Muscle of back (tissue), 11 donors: ENCODE measurements around the gene RHEX. TPM values are rescaled to one million over a fixed set of nuclear protein-coding genes. Genes with fewer than 3 reads are reported as not detected.
"Not testable (repeated sequence)": the region's sequence is repeated elsewhere in the genome, so short reads cannot be mapped to it uniquely, and the experiment has no call there.

ENCODE experiments used
- DNase-seq, 3 donors: peaks; one replicate each; pipeline versions ENCODE4 v3.0.0 to v3.0.0-alpha.2; 2013
- polyA plus RNA-seq, 10 donors: library from polyadenylated mRNA; unstranded; fragments of 120-200 nt; gene quantifications; one replicate each; pipeline ENCODE4 v1.2.1, GENCODE V29; 2013; ENCODE audit not compliant: insufficient read length in 10 of 10

RHEX gene
- polyA plus RNA-seq, 10 donors, result 0.22 to 1.3 (median 0.75) TPM

GRCh38 chr1:206058289-206058926 lies 5.4 kb downstream of the RHEX start:
- not testable (repeated sequence) for DNase-seq

GRCh38 chr1:206058927-206059292 lies 5.9 kb downstream of the RHEX start:
- DNase-seq, result no peak

GRCh38 chr1:206059355-206059915 lies 6.5 kb downstream of the RHEX start:
- DNase-seq, result no peak

- DNase-seq, result no peak
These were observed 7.9 kb downstream of the RHEX start for GRCh38 chr1:206060844-206061243.

GRCh38 chr1:206062464-206062863 lies 9.5 kb downstream of the RHEX start:
- peak in 1 of 3 donors; percentile 42 for DNase-seq

GRCh38 chr1:206064001-206064400 lies 11.0 kb downstream of the RHEX start:
- DNase-seq, result not testable (repeated sequence)

GRCh38 chr1:206064501-206064900 lies 11.5 kb downstream of the RHEX start:
- not testable (repeated sequence) for DNase-seq

- DNase-seq, result no peak
These were observed 12.7 kb downstream of the RHEX start for GRCh38 chr1:206065547-206066145.

DNA sequence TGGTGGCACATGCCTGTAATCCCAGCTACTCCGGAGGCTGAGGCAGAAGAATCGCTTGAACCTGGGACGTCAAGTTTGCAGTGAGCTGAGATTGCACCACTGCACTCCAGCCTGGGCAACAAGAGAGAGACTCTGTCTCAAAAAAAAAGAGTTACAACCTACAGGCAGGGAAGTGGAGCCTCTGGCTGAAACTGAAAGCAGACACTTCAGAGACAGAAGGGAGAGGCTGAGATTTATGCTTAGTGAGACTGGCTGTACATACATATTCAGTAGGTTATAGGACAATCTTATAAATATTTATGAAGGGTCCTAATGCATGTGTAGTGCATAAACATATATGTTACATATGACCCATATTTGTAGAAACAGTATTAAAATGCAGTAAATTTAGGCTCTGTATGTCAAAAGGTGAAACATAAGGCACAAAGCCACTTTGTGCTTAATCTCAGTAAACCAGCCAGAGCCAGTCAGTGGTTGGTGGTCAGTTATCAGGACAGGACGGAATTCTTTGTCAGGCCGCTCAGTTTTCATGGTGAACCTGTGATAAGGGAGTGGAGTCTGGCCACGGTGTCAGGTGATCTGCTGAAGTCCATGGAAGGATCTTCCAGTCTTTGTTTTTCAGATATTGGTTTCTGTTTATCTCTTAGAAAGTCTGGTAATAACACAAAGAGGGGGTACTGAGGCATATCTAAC lies 13.7 kb downstream of the RHEX start:
- DNase-seq, result no peak

DNA sequence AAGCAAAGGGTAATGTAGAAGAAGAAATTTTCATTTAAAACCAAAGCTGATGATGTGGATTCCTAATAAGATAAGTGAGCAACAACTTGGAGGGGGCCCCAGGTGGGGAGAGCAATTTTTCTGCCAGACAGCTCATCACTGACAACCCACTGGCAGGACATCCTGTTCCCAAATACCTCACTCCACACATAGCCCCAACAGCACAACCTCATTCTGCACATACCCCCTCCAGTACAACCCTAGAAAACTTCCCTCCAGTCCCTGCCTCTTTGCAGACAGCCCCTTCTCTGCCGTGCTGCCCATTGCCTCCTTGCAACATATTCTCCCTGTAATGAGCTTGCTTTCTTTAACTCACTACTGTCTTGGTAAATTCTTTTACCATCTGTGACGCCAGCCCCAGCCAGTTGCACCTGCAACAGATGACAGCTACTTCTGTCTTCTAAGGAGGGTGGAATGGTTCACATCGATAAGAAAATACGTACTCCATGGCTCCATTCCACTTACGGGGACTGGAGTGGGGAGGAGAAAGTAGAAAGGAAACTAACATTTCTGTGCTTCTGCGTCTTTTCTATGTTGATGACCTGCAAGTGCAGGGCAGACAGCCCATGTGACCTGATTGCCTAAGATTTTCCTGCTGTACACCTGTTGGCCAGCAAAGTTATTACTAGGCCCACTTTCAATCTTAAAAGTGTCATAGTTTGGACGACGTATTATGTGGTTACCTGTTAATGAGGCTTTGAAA lies 14.7 kb downstream of the RHEX start:
- no peak for DNase-seq

DNA sequence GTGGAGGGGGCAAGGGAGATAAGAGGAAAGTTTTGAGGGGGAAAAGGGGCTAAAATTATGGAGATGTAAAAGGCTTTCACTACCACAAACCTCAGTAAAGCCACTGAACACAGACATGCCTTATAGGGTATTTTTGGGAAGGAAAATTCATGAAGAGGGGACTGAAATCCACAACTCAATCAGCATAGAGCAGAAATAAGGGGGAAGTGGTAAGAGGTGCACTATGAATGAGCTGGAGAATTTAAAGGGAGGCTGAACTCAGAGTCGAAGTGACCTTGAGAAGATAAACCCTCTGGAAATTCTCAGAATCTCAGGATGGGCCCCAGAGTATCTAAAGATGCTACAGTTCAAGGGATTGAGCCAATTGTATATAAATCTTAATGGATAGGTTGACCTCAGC lies 15.3 kb downstream of the RHEX start:
- DNase-seq, result no peak

- DNase-seq, result no peak
These were observed 17.8 kb downstream of the RHEX start for GRCh38 chr1:206070627-206071304.

- DNase-seq, result no peak
These were observed 21.9 kb downstream of the RHEX start for GRCh38 chr1:206074839-206075238.

GRCh38 chr1:206075786-206076755 lies 23.1 kb downstream of the RHEX start:
- DNase-seq, result no peak

DNA sequence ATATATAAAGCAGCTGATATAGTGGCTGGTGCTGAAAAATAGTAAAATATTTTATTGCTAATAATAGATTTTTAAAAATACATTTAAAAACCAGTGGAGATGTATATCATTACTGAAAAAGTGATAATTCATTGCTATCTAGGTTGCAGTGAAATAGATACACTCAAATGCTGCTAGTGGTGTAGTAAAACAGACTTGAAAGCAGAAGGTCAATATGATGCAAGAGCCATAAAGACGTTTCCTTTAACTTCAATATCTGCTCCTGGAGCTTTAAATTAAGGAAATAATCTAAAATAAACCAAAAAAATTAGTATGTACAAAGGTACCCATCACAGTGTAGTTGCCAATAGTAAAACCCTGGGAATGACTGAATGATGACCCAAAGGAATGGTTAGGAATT lies 26.2 kb downstream of the RHEX start:
- no peak for DNase-seq

GRCh38 chr1:206080026-206080820 lies 27.2 kb downstream of the RHEX start:
- no peak for DNase-seq

DNA sequence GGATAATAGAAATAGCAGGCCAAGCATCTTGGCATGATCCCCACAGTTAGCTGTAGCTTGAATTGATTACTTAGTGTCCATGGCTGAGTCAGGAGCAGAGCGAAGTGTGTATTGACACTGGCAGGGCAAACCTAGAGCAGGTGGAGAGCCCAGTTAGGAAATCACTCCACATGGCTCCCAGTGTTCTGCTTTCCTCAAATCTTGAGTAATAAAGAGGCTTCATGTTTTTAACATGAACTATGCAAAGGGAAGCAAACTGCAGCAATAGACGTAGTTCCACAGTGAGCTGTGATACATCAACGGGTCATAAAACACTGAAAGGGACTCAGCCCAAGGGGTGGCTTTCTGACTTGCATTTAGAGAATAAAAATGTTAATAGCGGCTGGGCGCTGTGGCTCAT lies 28.9 kb downstream of the RHEX start:
- DNase-seq, result no peak

DNA sequence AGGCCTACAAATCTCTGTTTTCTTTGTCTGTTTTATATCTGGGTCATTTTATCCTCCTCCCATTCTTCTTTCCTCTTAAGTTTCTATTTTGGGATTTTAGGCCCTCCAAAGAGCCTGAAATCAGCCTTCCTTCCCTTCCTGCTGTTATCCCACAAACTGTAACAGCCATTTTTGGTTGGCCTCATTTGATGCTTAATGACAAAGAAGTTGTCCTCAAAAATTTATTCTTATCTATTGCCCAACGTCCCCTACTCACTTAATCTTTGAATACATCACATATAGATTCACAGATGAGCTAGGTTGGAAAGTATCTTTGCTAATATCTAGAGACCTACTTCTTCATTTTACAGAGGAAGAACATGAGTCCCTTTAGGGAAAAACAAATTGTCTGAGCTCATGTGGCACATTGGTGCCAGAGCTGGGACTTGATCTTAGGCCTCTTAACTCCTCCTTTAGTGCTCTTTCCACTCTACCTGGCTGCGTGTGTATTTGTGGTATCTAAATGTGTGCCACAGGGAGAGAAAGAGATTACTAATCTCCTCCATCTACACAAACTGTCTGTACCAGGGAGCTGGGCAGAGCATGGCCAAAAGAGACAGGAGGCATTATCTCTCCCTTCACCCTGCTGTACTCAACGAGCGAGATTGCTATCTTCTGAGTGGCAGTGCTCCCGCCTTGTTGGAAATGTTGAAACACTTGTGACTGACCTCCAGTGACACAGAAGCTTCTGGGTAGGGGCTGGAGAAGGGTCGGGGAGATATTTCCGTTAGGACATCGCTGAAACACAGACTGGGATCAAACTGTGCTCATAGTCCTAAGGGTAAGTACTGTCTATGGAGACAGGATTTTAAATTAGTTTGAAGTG lies 30.1 kb downstream of the RHEX start:
- DNase-seq, result no peak

DNA sequence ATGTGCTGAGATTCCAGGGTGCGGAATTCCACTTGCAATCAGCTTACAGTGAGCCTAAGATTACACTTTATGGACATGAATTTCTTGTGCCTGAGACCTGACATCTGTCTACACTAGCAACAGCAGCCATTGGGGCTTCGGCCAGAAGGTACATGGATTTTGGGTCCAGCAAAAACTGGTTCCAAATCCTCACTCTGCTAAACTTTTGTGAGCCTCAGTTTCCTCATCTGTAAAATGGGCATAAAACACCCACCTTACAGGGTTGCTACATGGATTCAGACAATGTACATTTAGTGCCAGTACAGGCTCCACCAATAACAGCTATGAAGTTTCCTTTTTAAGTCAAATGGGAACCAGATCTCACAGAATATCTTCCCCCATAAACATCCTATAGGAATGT lies 30.8 kb downstream of the RHEX start:
- no peak for DNase-seq
